ENCODE results near the gene MACF1. TPM values are rescaled to one million over a fixed set of nuclear protein-coding genes. Genes with fewer than 3 reads are reported as not detected.

Gene MACF1
- total RNA-seq, 2 experiments from 2014 or later, result 248 to 252 TPM

GRCh38 chr1:39369565-39369964, 165.1 kb downstream of the MACF1 start:
- H3K4me3 ChIP-seq (ENCODE audit: low read length), result no peak overlapping the region

GRCh38 chr1:39370602-39371001, 166.1 kb downstream of the MACF1 start:
- H3K27ac ChIP-seq (ENCODE audit: low read depth in 1 of 2, low read length in 2 of 2), result no peak overlapping the region
- no peak for ATAC-seq (ENCODE audit: poor library complexity)
- intact Hi-C loops (cut with DNase I, micrococcal nuclease), result no loop called here
- peaks cover 75% of the 10 kb centered on the region for H3K36me3 ChIP-seq (ENCODE audit: insufficient read depth, low read length)
- Mint-ChIP-seq H3K27ac (peak overlapping the region; percentile 27), H3K4me3 (no peak overlapping the region), H3K9me3 (no peaks in the 10 kb centered on the region), H3K27me3 (no peaks in the 10 kb centered on the region), H3K4me1 (ENCODE audit: low read depth) (no peaks in the 10 kb centered on the region), H3K36me3 (ENCODE audit: low read depth) (peaks cover 85% of the 10 kb centered on the region)
- no peaks in the 10 kb centered on the region for H3K4me1 ChIP-seq (ENCODE audit: insufficient read depth, low read length)
- DNase-seq, result no peak
- ChIA-PET POLR2A (no interaction called here), CTCF (interaction anchor here (0.7 to 1.8 kb wide), 2 partner anchors 40 to 187 kb away, joined by 3 to 9 read pairs; no protein-coding TSS in a partner anchor)
- no peak for TF ChIP-seq CTCF (IDR thresholded peaks at IDR 0.05)
- no peaks in the 10 kb centered on the region for H3K27me3 ChIP-seq (ENCODE audit: control insufficient read depth in 1 of 2, insufficient read depth in 2 of 2, low read length in 2 of 2)
- H3K9me3 ChIP-seq (ENCODE audit: control insufficient read depth in 1 of 2, insufficient read depth in 1 of 2, low read length in 2 of 2), result no peaks in the 10 kb centered on the region
- no peak overlapping the region for H3K4me3 ChIP-seq (ENCODE audit: low read length)

More at GRCh38 chr1:39369565-39369964, 165.1 kb downstream of the MACF1 start:
- peaks cover 79% of the 10 kb centered on the region for H3K36me3 ChIP-seq (ENCODE audit: insufficient read depth, low read length)
- Mint-ChIP-seq H3K4me1 (ENCODE audit: low read depth) (no peaks in the 10 kb centered on the region), H3K27ac (no peak overlapping the region), H3K4me3 (no peak overlapping the region), H3K36me3 (ENCODE audit: low read depth) (peaks cover 88% of the 10 kb centered on the region), H3K9me3 (no peaks in the 10 kb centered on the region), H3K27me3 (no peaks in the 10 kb centered on the region)
- ChIA-PET POLR2A (no interaction called here), CTCF (no interaction called here)
- H3K4me1 ChIP-seq (ENCODE audit: insufficient read depth, low read length), result no peaks in the 10 kb centered on the region
- H3K27me3 ChIP-seq (ENCODE audit: control insufficient read depth in 1 of 2, insufficient read depth in 2 of 2, low read length in 2 of 2), result no peaks in the 10 kb centered on the region
- DNase-seq (no peak), ATAC-seq (ENCODE audit: poor library complexity) (no peak)
- intact Hi-C loops (cut with DNase I, micrococcal nuclease), result no loop called here
- no peaks in the 10 kb centered on the region for H3K9me3 ChIP-seq (ENCODE audit: control insufficient read depth in 1 of 2, insufficient read depth in 1 of 2, low read length in 2 of 2)
- no peak overlapping the region for H3K27ac ChIP-seq (ENCODE audit: low read depth in 1 of 2, low read length in 2 of 2)
- TF ChIP-seq CTCF (IDR thresholded peaks at IDR 0.05), result no peak

DNA sequence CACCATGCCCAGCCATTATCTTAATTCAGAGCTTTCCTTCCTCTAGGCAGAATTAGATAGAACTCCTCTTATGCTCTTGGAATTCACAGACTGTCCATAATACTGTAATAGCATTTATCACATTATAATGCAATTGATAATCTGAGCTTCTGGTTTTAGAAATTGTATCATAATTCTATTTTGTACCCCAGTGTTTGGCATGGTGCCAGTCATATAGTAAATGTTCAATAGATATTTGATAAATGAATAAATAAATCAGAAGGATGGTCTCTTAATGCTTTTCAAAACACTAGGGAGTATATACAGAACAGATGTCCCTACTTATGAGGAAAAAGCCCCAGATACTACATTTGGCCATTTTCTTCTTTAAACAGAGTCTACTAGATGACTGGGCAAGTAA, 167.6 kb downstream of the MACF1 start:
- H3K27me3 ChIP-seq (ENCODE audit: control insufficient read depth in 1 of 2, insufficient read depth in 2 of 2, low read length in 2 of 2), result no peaks in the 10 kb centered on the region
- intact Hi-C loops (cut with DNase I, micrococcal nuclease), result no loop called here
- POLR2A ChIA-PET, result no interaction called here
- CTCF ChIA-PET, result interaction anchor here (1.8 kb wide), 1 partner anchor 39 kb away, joined by 9 read pairs; no protein-coding TSS in a partner anchor
- H3K27ac ChIP-seq (ENCODE audit: low read depth in 1 of 2, low read length in 2 of 2), result no peak overlapping the region
- ATAC-seq (ENCODE audit: poor library complexity) (no peak), DNase-seq (no peak)
- no peaks in the 10 kb centered on the region for H3K9me3 Mint-ChIP-seq
- no peaks in the 10 kb centered on the region for H3K4me1 Mint-ChIP-seq (ENCODE audit: low read depth)
- no peaks in the 10 kb centered on the region for H3K9me3 ChIP-seq (ENCODE audit: control insufficient read depth in 1 of 2, insufficient read depth in 1 of 2, low read length in 2 of 2)
- TF ChIP-seq CTCF (IDR thresholded peaks at IDR 0.05), result no peak
- H3K36me3 Mint-ChIP-seq (ENCODE audit: low read depth), result peaks cover 81% of the 10 kb centered on the region
- H3K4me1 ChIP-seq (ENCODE audit: insufficient read depth, low read length), result no peaks in the 10 kb centered on the region
- H3K4me3 ChIP-seq (ENCODE audit: low read length), result no peak overlapping the region
- peak overlapping the region; percentile 14 for H3K27ac Mint-ChIP-seq
- H3K4me3 Mint-ChIP-seq, result no peak overlapping the region
- H3K27me3 Mint-ChIP-seq, result no peaks in the 10 kb centered on the region
- peaks cover 80% of the 10 kb centered on the region for H3K36me3 ChIP-seq (ENCODE audit: insufficient read depth, low read length)
